Cardiac fibroblast (primary cell): ENCODE measurements around the gene ENOX1.

Source experiments
- DNase-seq, 2 donors: peaks; one replicate each; pipeline versions ENCODE4 v3.0.0 to v3.0.0-alpha.2; 2010; ENCODE audit warnings: low read depth in 2 of 2
- H3K4me3 ChIP-seq, 2 donors: replicated peaks in 1 of 2; 1 replicate in 1 of 2; 2 replicates in 1 of 2; pipeline ENCODE4 v1.5.1; 2011; ENCODE audit warnings: low read depth in 2 of 2, low read length in 2 of 2, mild to moderate bottlenecking in 2 of 2, moderate library complexity in 1 of 2
- TF ChIP-seq, protein P1 (sequence below): IDR thresholded peaks from one replicate; pipeline ENCODE4 v1.5.1; 2011; ENCODE audit warnings: low read depth, mild to moderate bottlenecking, low read length, inconsistent platforms

The ENOX1 gene

GRCh38 chr13:43238341-43239083, 548.3 kb downstream of the ENOX1 start:
- TF ChIP-seq, protein P1, sequence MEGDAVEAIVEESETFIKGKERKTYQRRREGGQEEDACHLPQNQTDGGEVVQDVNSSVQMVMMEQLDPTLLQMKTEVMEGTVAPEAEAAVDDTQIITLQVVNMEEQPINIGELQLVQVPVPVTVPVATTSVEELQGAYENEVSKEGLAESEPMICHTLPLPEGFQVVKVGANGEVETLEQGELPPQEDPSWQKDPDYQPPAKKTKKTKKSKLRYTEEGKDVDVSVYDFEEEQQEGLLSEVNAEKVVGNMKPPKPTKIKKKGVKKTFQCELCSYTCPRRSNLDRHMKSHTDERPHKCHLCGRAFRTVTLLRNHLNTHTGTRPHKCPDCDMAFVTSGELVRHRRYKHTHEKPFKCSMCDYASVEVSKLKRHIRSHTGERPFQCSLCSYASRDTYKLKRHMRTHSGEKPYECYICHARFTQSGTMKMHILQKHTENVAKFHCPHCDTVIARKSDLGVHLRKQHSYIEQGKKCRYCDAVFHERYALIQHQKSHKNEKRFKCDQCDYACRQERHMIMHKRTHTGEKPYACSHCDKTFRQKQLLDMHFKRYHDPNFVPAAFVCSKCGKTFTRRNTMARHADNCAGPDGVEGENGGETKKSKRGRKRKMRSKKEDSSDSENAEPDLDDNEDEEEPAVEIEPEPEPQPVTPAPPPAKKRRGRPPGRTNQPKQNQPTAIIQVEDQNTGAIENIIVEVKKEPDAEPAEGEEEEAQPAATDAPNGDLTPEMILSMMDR: no peak
- H3K4me3 ChIP-seq: no peak overlapping the region
- no peak for DNase-seq

- TF ChIP-seq, protein P1: no peak
- H3K4me3 ChIP-seq: no peak overlapping the region
- DNase-seq: no peak
These were observed 549.2 kb downstream of the ENOX1 start for GRCh38 chr13:43237616-43238015.

- H3K4me3 ChIP-seq: no peak overlapping the region
- peak in 1 of 2 donors; percentile 11 for DNase-seq
These were observed 551.7 kb downstream of the ENOX1 start for GRCh38 chr13:43235028-43235427.

DNA sequence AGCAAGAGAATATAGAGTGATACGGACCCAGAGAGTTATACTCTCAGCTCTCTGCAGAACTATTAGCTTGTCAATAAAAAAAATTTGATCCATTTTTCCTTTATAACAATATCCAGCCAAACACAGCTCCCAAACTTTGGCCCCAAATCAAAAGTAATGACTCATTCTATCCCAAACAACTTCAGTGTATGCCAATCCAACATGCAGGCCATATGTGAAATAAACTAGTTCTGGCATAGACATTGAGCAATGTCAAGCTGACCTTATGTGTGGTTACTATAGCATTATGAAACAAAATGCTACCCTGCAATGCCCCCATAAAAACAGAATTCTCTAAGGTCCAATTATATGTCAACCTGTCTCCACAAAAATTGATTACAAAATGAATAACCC, 553.9 kb downstream of the ENOX1 start:
- DNase-seq: peak; percentile 77 to 88
- TF ChIP-seq, protein P1: no peak
- H3K4me3 ChIP-seq: no peak overlapping the region

More at GRCh38 chr13:43235028-43235427, 551.7 kb downstream of the ENOX1 start:
- TF ChIP-seq, protein P1: no peak

DNA sequence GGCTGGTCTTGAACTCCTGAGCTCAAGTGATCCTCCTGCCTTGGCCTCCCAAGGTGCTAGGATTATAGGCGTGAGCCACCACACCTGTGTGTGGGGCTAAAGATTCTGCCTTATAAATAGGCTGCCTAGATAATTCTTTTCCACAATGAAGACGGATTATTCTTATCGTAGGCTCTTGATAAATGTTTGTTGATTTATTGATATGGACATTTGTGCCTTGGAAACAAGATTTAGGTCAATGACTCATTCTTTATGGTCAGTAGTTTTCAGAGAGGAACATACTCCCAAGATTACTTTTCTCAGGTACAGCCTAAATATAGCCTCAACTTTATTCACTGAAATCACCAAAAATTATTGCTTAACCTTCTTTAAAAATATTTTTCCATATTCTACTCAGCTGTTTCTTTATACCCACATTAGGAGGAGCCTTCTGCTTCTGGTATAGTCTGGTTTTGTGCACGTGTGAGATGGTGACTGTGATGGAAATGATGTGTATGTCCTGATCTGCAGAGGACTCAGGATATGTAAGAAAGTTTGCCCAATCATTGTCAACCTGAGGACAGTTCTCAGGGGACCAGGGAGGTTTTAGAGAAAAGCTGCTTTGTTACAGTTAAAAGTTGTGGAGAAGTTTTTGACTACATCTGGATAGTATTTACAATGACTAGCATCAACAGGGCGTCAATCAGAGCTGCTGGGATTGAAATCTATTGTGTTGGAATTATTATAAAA, 554.5 kb downstream of the ENOX1 start:
- TF ChIP-seq, protein P1: no peak

DNA sequence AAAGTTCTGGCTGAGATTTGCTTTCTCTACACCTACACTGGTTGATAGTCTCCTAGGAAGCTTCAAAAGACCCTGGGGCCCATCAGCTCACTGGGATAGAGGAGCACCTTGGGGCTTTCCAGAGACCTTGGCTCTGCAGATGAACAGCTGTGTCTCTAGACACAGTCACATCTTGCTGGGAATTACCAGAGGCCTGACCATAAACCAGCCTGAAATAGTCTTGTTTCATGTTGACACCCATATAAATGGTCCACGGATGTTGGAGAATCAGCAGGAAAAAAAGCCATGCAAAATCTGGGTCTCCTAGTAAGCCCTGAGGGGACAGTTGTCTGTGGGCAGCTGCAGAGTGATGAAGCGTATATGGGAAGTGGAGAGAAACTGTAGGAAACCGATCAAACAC, 555.8 kb downstream of the ENOX1 start:
- no peak overlapping the region for H3K4me3 ChIP-seq
- DNase-seq: no peak
- TF ChIP-seq, protein P1: no peak

More for the DNA sequence above, 554.5 kb downstream of the ENOX1 start:
- DNase-seq: peak; percentile 6 to 9
- no peak overlapping the region for H3K4me3 ChIP-seq
